HG03103 (cell line): ENCODE measurements around the gene FOXD3.

Experiments
- ATAC-seq: cut with Tn5 transposase; IDR thresholded peaks from one replicate; pipeline ENCODE4 v1.9.1; 2021; ENCODE audit warnings: low read depth; ENCODE audit not compliant: unreplicated experiment

FOXD3 gene

DNA sequence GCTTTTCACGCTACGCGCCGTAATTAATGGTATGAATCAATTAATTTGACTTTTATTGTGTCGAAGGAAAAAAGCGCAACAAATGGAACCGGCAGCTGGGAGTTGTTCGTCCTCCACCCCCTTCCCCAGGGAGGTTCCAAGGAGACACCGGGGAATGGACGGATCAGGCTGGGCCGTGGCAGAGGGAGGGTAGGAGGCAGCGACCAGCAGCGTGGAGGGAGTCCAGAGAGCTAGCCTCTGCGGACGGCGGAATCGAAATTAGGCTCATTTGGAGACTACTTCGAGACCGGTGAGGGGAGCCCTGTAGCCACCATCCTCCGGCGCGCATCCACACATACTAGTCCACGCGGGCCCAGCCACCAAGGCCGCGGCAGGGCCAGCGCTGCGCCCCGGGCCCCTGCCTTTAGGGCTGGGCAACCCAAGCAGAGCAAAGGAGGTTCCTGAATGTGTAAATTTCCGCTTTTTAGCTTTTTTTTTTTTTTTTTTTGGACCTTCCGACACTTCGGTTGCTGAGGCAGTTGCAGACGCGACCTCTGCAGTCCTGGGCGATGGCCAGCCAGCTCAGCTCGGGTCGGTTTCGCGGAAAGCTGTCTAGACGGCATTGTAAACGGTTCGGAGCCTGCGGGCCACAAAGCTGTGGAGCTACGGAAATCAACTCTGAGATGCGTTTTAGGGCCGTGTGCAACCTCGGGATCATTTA, 2.2 kb upstream of the FOXD3 start:
- ATAC-seq = no peak

DNA sequence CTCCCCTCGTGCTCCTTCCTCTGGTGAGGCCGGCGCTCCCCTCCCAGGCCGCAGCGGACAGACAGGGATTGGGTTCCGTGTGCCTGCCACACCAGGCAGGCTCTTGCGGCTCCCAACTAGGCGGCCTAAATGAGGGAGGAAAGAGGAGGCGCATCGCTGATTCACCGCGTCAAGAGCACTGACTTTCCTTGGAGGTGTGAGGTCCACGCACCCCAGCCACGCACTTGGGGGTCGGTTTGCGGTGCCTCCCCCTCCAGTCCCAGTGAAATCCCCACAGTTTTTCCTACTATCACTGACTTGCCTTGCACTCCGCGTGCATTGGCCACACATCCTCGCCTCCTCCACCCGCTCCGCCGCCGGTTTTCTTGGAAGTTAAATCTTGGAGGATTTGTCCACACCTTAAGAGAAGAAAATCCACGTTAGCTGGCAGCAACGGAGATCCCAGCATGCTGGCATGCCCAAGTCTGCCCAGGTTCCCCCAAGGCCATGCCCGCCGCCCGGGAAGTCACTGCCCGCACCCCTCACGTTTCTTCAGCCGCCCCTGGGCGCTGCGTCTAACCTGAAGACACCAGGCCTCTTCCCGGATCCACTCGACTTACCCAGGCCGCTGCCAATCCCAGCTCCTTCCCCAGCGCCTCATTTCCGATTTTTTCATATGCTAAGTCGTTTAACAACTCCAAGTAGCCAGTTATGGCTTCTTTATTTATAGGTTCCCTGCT, 1.1 kb upstream of the FOXD3 start:
- no peak for ATAC-seq

GRCh38 chr1:63321785-63322113, 618 bp upstream of the FOXD3 start:
- ATAC-seq = no peak

GRCh38 chr1:63322944-63323864, 837 bp downstream of the FOXD3 start:
- no peak for ATAC-seq

DNA sequence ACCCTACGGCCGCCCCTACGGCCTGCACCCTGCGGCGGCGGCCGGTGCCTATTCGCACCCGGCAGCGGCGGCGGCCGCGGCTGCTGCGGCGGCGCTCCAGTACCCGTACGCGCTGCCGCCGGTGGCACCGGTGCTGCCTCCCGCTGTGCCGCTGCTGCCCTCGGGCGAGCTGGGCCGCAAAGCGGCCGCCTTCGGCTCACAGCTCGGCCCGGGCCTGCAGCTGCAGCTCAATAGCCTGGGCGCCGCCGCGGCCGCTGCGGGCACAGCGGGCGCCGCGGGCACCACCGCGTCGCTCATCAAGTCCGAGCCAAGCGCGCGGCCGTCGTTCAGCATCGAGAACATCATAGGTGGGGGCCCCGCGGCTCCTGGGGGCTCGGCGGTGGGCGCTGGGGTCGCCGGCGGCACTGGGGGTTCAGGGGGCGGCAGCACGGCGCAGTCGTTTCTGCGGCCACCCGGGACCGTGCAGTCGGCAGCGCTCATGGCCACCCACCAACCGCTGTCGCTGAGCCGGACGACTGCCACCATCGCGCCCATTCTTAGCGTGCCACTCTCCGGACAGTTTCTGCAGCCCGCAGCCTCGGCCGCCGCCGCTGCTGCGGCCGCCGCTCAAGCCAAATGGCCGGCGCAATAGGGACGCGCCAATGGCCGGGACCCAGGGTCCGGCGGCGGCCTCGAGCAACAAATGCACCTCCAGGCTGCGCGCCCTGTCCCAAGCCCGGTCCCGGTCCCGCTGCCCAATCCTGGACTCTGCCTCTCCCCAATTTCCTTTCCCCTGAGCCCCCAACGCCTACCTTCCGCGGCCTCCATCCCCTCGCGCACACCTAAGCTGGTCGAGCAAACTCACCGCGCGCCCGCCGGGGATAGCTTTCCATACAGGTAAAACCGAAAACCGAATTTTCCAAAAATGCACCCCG, 1.8 kb downstream of the FOXD3 start:
- no peak for ATAC-seq

DNA sequence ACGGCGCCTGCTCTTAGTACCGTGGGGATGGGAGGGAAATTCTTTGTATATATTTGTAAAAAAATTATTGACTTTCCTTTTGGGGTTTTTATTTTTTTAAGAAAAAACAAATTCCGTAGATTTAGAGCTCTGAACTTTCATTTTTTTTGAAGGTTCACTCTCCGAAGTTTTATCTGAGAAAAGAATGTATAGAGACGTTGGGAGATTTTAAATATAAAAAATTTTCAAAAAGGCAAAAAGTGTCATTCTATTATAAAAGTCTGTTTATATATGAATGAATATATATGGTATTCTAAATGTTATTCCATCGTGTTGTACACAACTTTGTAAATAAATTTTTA, 2.4 kb downstream of the FOXD3 start:
- ATAC-seq = no peak

- no peak for ATAC-seq
These were observed 3.1 kb downstream of the FOXD3 start for GRCh38 chr1:63325279-63325985.

- no peak for ATAC-seq
These were observed 3.7 kb downstream of the FOXD3 start for GRCh38 chr1:63326106-63326472.

DNA sequence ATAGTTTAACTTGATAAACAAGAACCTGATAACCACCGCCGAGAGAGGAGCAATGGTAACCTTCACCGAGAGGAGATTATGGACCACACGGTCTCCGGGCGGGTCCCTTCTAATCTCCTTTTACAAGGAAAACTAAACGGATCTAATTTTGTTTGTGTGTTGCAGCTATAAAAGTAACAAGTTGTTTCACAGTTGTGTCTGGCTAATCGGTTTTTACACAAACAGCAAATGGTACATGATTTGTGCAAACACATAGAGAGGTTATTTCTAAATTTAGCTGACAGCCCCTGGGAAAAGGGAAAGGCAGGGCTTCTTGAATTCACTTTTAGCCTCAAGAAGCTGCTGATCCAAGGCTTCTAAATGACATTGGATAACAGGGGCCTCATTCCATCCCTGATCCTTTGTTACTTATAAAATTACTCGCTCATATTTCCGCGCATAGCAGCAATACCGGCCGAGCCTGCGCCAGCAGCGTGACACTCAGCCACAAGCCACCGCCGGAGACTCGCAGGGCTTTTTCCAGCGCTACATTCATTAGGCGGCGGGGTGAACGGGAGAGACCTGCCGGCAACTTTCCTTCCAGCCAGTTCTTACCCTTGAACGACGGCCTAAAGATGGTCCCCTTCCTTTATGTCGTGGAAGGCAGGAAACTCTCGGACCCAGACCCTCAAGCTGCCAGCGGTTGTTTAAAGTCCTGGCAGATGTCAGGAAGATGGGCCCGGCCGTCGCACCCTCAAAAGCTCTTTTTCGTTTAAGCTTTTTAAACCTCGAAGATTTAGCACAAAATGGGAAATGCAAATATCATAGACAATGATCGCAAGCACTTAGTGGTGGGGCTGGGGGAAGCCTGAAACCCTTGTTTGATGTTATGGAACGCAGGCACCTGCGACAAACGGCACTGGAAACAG, 4.4 kb downstream of the FOXD3 start:
- ATAC-seq = no peak

DNA sequence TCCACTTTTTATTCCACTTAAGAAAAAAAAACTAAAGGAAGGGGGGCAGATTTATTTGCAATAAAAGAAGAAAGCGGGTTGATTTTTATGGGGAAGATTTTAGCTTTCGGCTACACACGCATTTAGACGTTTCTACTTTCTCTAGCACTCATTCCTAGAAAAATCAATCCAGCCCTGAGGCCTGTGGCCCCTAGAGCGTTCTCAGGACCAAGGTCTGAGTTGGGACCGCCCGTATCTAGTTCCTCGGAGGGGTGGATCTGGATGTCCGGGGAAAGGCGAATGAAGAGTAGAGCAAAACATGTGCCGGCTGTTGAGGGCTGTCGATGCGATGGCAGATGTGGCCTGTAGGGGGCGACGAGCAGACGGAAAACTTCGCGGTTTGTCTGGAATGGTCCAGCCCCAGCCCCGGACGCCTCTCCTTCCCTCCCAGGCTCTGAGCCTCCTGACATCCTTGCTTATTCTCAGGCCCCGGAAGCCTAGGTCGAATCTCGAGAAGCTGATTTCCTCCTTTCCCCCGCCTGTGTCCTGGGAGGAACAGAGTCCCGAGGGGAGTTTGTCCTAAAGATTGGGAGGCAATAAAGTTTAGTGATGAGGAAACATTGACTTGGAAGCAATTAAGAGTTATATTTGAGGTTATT, 5.2 kb downstream of the FOXD3 start:
- ATAC-seq = no peak

DNA sequence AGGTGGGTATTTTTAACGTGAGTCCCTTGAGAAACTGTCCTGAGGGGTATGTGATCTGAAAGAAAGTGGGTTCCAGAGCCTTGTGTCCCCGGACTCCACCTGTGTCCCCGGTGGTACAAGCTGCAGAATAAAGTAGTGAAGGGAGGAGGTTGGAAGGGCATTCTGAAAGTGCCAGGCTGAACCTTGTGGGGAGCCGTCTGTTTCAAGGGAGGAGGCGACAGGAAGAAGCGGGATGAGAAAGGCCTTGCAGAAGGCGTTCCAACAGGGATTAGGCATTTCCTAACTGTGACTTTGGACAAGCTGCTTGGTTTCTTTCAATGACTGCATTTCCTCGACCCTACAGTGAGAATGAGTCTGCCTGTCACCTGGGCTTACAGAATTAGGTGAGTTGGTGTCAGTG, 5.8 kb downstream of the FOXD3 start:
- ATAC-seq = no peak

- ATAC-seq = no peak
These were observed 6.4 kb downstream of the FOXD3 start for GRCh38 chr1:63328781-63329180.

DNA sequence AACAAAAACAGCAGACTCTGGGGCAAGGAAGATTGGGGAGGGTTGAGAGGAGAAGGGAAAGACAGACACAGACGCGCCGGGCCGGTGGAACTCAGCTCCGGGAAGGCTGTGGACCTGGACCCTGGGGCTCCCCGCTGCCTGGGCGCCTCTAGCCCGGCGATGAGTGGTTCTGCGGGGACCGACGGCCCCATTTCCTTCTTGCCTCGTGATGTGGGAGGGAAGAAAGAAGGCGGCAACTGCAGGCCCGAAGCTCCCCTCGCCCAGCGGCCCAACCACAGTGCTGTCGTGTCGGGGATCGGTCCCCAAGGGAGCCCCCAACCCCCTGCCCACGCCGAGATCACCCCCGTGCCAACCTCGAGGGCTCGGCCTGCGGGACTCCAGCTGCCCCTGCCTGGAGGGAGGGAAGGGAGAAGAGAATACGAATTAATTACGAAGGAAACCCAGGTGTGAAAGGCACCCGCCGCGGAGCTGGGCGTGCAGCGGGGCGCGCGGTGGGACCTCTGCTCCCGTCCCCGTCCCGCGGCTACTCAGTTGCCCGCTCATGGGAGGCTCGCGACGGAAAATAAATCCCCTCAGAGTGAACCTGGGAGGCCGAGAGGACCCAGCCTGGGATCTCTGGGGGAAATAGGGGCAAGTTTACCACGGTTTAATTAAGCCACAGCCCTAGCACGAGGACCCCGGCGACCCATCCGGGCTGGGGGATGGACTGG, 7.4 kb downstream of the FOXD3 start:
- ATAC-seq = no peak

DNA sequence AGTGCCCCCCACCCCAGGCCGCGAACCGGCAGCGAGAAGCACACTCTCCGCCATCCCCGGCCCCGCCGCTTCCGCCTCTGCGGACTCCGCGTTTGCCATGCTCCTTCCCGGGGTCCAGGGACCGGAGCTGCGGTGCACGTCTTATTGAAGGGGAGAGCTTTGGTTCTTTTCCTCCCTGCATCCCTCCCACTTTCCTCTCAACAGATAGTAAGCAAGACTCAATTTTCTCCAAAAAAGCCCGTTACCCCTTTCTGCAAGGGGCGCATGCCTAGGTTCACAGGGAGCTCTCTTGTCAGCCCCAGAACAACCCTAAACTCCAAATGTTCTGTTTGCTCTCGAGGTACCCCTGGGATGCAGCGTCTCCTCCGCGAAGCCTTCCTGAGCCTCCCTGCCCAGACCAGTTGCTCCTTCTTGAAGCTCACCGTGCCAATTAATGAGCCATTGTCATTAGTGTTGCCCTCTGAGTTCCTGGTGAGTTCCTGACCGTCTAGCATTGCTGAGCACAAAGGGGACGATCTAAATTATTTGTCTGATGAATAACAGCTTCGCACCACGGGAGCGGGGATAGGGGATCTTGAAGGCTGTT, 8.1 kb downstream of the FOXD3 start:
- ATAC-seq = no peak

DNA sequence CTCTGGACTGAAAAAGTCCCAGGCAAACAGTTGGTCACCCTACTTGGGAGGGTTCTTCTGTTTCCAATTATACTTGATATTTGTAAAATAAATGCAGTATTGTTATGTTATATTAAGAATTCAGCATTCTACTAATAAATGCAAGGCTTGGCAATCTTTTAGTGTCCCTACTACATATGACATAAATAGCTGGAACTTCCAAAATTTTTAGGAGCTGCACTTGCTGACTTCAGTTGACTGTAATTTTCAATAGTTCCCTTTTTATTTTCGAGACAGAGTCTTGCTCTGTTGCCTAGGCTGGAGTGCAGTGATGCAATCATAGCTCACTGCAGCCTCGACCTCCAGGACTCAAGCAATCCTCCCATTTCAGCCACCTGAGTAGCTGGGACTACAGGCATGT, 20.0 kb downstream of the FOXD3 start:
- ATAC-seq = no peak

DNA sequence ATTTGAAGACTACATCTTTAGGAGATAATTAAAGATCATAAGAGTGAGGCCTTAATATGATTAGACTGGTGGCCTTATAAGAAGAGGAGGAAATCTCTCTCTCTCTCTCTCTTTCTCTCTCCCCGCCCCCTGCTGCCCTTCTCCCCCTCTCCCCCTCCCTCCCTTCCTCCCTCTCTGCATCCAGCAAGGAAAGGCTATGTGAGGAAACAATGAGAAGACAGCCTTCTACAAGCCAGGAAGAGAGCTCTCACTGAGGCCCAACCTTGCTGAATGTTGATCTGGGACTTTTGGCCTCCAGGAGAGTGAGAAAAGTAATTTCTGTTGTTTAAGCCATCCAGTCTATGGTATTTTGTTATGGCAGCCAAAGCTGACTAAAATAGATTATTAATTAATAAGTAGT, 21.6 kb downstream of the FOXD3 start:
- no peak for ATAC-seq

DNA sequence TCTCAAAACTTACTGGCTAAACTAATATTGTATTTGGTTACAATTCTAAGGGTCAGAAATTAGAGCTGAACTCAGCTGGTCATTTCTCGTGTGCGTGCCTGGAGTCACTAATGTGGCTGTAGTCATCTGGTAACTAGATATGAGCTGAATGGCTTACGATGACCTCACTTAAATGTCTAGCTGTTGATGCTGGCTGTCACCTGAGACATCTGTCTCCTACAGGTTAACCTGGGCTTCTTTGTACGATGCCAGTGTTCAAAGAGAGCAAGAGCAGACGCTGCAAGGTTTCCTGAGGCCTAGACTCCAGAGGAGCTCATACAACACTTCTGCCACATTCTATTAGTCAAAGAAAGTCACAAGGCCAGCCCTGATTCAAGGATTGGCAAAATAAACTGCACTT, 28.0 kb downstream of the FOXD3 start:
- ATAC-seq = no peak

DNA sequence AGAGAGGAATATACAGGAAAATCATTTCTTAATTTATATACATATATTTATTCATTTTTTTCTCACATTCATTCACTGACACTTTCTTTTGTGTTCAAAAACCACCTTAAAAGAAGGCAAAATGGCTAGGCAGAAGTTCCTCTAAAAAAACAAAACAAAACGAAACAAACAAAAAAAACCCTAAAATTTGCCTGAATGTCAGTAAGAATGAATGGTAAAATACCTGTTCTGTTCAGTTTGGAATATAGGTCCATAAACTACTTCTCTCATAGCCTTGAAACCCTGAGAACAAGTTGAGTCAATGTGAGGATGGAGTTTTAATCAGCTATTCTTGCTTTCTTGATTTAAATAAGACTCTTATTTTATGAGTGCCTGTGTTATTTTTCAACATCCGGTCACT, 30.4 kb downstream of the FOXD3 start:
- no peak for ATAC-seq
